Neural progenitor cell (in vitro differentiated cells): Measurements from ENCODE around the gene GUSB. TPM values are rescaled to one million over a fixed set of nuclear protein-coding genes. Genes with fewer than 3 reads are reported as not detected.

ENCODE experiments used
- DNase-seq: peaks from one replicate; pipeline ENCODE4 v3.0.0-alpha.2; 2016; ENCODE audit warnings: low spot score
- H2AFZ ChIP-seq: fragments of 200-600 bp; sonication (generic); replicated peaks from 2 replicates; pipeline ENCODE4 v1.6.1; 2016; ENCODE audit warnings: antibody characterized with exemption
- H3F3A ChIP-seq: fragments of 200-600 bp; sonication (generic); 2 replicates; pipeline ENCODE4 v1.6.1; 2016; ENCODE audit warnings: antibody characterized with exemption, low read depth
- H3K27ac ChIP-seq: fragments of 200-600 bp; sonication (generic); 2 replicates; pipeline ENCODE4 v1.5.1; 2016; ENCODE audit warnings: mild to moderate bottlenecking
- H3K27me3 ChIP-seq: fragments of 200-600 bp; sonication (generic); 2 replicates; pipeline ENCODE4 v1.6.1; 2016; ENCODE audit warnings: mild to moderate bottlenecking, moderate library complexity
- H3K36me3 ChIP-seq: fragments of 200-600 bp; sonication (generic); 2 replicates; pipeline ENCODE4 v1.5.1; 2016
- H3K4me1 ChIP-seq: fragments of 200-600 bp; sonication (generic); 2 replicates; pipeline ENCODE4 v1.6.1; 2016; ENCODE audit warnings: mixed run types
- H3K4me2 ChIP-seq: fragments of 200-600 bp; sonication (generic); 2 replicates; pipeline ENCODE4 v1.6.1; 2016
- H3K4me3 ChIP-seq: fragments of 200-600 bp; sonication (generic); 2 replicates; pipeline ENCODE4 v1.5.1; 2016
- H3K79me2 ChIP-seq: fragments of 200-600 bp; sonication (generic); 2 replicates; pipeline ENCODE4 v1.6.1; 2016; ENCODE audit warnings: low read depth
- H3K9ac ChIP-seq: fragments of 200-600 bp; sonication (generic); 2 replicates; pipeline ENCODE4 v1.6.1; 2016
- H3K9me3 ChIP-seq: fragments of 200-600 bp; sonication (generic); 2 replicates; pipeline ENCODE4 v1.5.1; 2016; ENCODE audit warnings: low read depth
- H4K20me1 ChIP-seq: fragments of 200-600 bp; sonication (generic); 2 replicates; pipeline ENCODE4 v1.6.1; 2016; ENCODE audit warnings: low read depth
- H3K27ac Mint-ChIP-seq: 3 replicates; pipeline ENCODE4 v1.8.0; 2021; ENCODE audit warnings: mixed read lengths
- H3K27me3 Mint-ChIP-seq: 2 replicates; pipeline ENCODE4 v1.8.0; 2022; ENCODE audit warnings: low read depth, mild to moderate bottlenecking, inconsistent platforms, moderate library complexity, mixed read lengths; ENCODE audit not compliant: insufficient read depth
- H3K36me3 Mint-ChIP-seq: 3 replicates; pipeline ENCODE4 v1.8.0; 2021; ENCODE audit warnings: mixed read lengths
- H3K4me1 Mint-ChIP-seq: 3 replicates; pipeline ENCODE4 v1.8.0; 2021; ENCODE audit warnings: mixed read lengths
- H3K4me3 Mint-ChIP-seq: 3 replicates; pipeline ENCODE4 v1.8.0; 2021; ENCODE audit warnings: mild to moderate bottlenecking, moderate library complexity, mixed read lengths
- H3K9me3 Mint-ChIP-seq: 3 replicates; pipeline ENCODE4 v1.8.0; 2020; ENCODE audit warnings: mixed read lengths
- CTCF ChIP-seq: fragments of 200-600 bp; sonication (generic); IDR thresholded peaks from 2 replicates; pipeline ENCODE4 v1.5.1; 2017; ENCODE audit warnings: antibody characterized with exemption, mild to moderate bottlenecking
- EZH2 ChIP-seq: fragments of 200-600 bp; sonication (generic); IDR thresholded peaks from 2 replicates; pipeline ENCODE4 v1.6.1; 2017; ENCODE audit warnings: antibody characterized with exemption, mild to moderate bottlenecking, moderate library complexity
- EZH2phosphoT487 ChIP-seq: fragments of 200-600 bp; sonication (generic); IDR thresholded peaks from 2 replicates; pipeline ENCODE4 v1.6.1; 2017; ENCODE audit warnings: antibody characterized with exemption
- total RNA-seq: library from RNA; depleted of rRNA; stranded (reverse); fragments of >200 nt; gene quantifications from 2 replicates; pipeline ENCODE4 v1.2.3, GENCODE V29; 2015; ENCODE audit warnings: low replicate concordance

Gene GUSB
- total RNA-seq, 1 donor from 2014 or later, result 28.8 TPM

GRCh38 chr7:65972976-65973375, 9.0 kb downstream of the GUSB start:
- TF ChIP-seq CTCF (no peak), EZH2 (no peak), EZH2phosphoT487 (no peak)
- Mint-ChIP-seq H3K36me3 (peaks cover 20% of the 10 kb centered on the region), H3K27ac (no peak overlapping the region), H3K9me3 (no peaks in the 10 kb centered on the region), H3K4me3 (no peak overlapping the region), H3K27me3 (peaks cover 3% of the 10 kb centered on the region), H3K4me1 (no peaks in the 10 kb centered on the region)
- Histone ChIP-seq H3K27me3 (no peaks in the 10 kb centered on the region), H3K36me3 (no peaks in the 10 kb centered on the region), H3K79me2 (no peaks in the 10 kb centered on the region), H3K9ac (no peak overlapping the region), H4K20me1 (no peaks in the 10 kb centered on the region), H3K9me3 (no peaks in the 10 kb centered on the region), H3K4me2 (no peak overlapping the region), H3K27ac (no peak overlapping the region), H3F3A (no peaks in the 10 kb centered on the region), H2AFZ (no peak overlapping the region), H3K4me3 (no peak overlapping the region), H3K4me1 (no peaks in the 10 kb centered on the region)
- no peak for DNase-seq

GRCh38 chr7:65971021-65971420, 11.0 kb downstream of the GUSB start:
- Histone ChIP-seq H3K79me2 (no peaks in the 10 kb centered on the region), H3K27me3 (no peaks in the 10 kb centered on the region), H3F3A (no peaks in the 10 kb centered on the region), H4K20me1 (no peaks in the 10 kb centered on the region), H3K9me3 (no peaks in the 10 kb centered on the region), H3K4me2 (no peak overlapping the region), H3K4me1 (no peaks in the 10 kb centered on the region), H3K4me3 (no peak overlapping the region), H3K9ac (no peak overlapping the region), H2AFZ (no peak overlapping the region), H3K27ac (no peak overlapping the region), H3K36me3 (no peaks in the 10 kb centered on the region)
- H3K27ac Mint-ChIP-seq, result no peak overlapping the region
- peaks cover 36% of the 10 kb centered on the region for H3K36me3 Mint-ChIP-seq
- no peaks in the 10 kb centered on the region for H3K4me1 Mint-ChIP-seq
- no peak for DNase-seq
- TF ChIP-seq EZH2phosphoT487 (no peak), EZH2 (no peak), CTCF (no peak)
- H3K4me3 Mint-ChIP-seq, result no peak overlapping the region
- peaks cover 3% of the 10 kb centered on the region for H3K27me3 Mint-ChIP-seq
- H3K9me3 Mint-ChIP-seq, result no peaks in the 10 kb centered on the region

GRCh38 chr7:65968256-65969185, 13.5 kb downstream of the GUSB start:
- Histone ChIP-seq H3K4me3 (no peak overlapping the region), H3K79me2 (no peaks in the 10 kb centered on the region), H3K36me3 (no peaks in the 10 kb centered on the region), H3K27ac (no peak overlapping the region), H4K20me1 (no peaks in the 10 kb centered on the region), H3K27me3 (no peaks in the 10 kb centered on the region), H3K9me3 (no peaks in the 10 kb centered on the region), H3K9ac (no peak overlapping the region), H3F3A (no peaks in the 10 kb centered on the region), H3K4me2 (no peak overlapping the region), H2AFZ (no peak overlapping the region), H3K4me1 (no peaks in the 10 kb centered on the region)
- no peak for DNase-seq
- Mint-ChIP-seq H3K27ac (no peak overlapping the region), H3K4me1 (no peaks in the 10 kb centered on the region), H3K4me3 (no peak overlapping the region), H3K9me3 (no peaks in the 10 kb centered on the region), H3K36me3 (peaks cover 37% of the 10 kb centered on the region), H3K27me3 (peaks cover 3% of the 10 kb centered on the region)
- TF ChIP-seq EZH2 (no peak), CTCF (no peak), EZH2phosphoT487 (no peak)
